A172 (cell line): Measurements from ENCODE around the gene TMSB10. TPM values are rescaled to one million over a fixed set of nuclear protein-coding genes. Genes with fewer than 3 reads are reported as not detected.
"Not testable (repeated sequence)": the region's sequence is repeated elsewhere in the genome, so short reads cannot be mapped to it uniquely, and the experiment has no call there.

Experiments
- DNase-seq: peaks from one replicate; pipeline ENCODE4 v3.0.0-alpha.2; 2015; ENCODE audit warnings: low spot score
- total RNA-seq: library from RNA; depleted of rRNA; stranded (reverse); fragments of >200 nt; shearing (Covaris generic); gene quantifications from 2 replicates; pipeline ENCODE4 v1.2.3, GENCODE V29; 2014

TMSB10 gene
- total RNA-seq, 1 experiment from 2014 or later, result 10,596 TPM

- no peak for DNase-seq
Observed at GRCh38 chr2:84904151-84904550, 1.3 kb upstream of the TMSB10 start.

- DNase-seq, result peak; percentile 85
Observed at GRCh38 chr2:84904717-84905174, 710 bp upstream of the TMSB10 start.

GRCh38 chr2:84906108-84906899 lies 848 bp downstream of the TMSB10 start:
- no peak for DNase-seq

GRCh38 chr2:84906900-84907714 lies 1.7 kb downstream of the TMSB10 start:
- DNase-seq, result peak; percentile 97

- no peak for DNase-seq
Observed at GRCh38 chr2:84908948-84909713, 3.7 kb downstream of the TMSB10 start.

- DNase-seq, result no peak
Observed at GRCh38 chr2:84911135-84911678, 5.8 kb downstream of the TMSB10 start.

GRCh38 chr2:84912984-84913383 lies 7.5 kb downstream of the TMSB10 start:
- DNase-seq, result no peak

- DNase-seq, result no peak
Observed at GRCh38 chr2:84914334-84914733, 8.9 kb downstream of the TMSB10 start.

- DNase-seq, result not testable (repeated sequence)
Observed at GRCh38 chr2:84915675-84916074, 10.2 kb downstream of the TMSB10 start.

- DNase-seq, result not testable (repeated sequence)
Observed at GRCh38 chr2:84917821-84918220, 12.4 kb downstream of the TMSB10 start.

GRCh38 chr2:84918430-84918829 lies 13.0 kb downstream of the TMSB10 start:
- no peak for DNase-seq

GRCh38 chr2:84919885-84920580 lies 14.6 kb downstream of the TMSB10 start:
- DNase-seq, result peak; percentile 98

- DNase-seq, result no peak
Observed at GRCh38 chr2:84923009-84923408, 17.6 kb downstream of the TMSB10 start.

GRCh38 chr2:84924173-84925106 lies 19.0 kb downstream of the TMSB10 start:
- peak; percentile 99 for DNase-seq

GRCh38 chr2:84925336-84925723 lies 19.9 kb downstream of the TMSB10 start:
- no peak for DNase-seq

GRCh38 chr2:84925724-84926376 lies 20.4 kb downstream of the TMSB10 start:
- DNase-seq, result peak; percentile 97

GRCh38 chr2:84927275-84927627 lies 21.8 kb downstream of the TMSB10 start:
- DNase-seq, result no peak

- no peak for DNase-seq
Observed at GRCh38 chr2:84931384-84931821, 25.9 kb downstream of the TMSB10 start.

- DNase-seq, result no peak
Observed at GRCh38 chr2:84938194-84938879, 32.9 kb downstream of the TMSB10 start.
